GM06990 (cell line): Measurements from ENCODE around the gene OPRM1.

Experiments used
- DNase-seq: peaks from one replicate; pipeline ENCODE4 v3.0.0-alpha.2; 2011; ENCODE audit not compliant: insufficient read length; ENCODE audit errors: extremely low read depth
- H3K27me3 ChIP-seq: replicated peaks from 2 replicates; pipeline ENCODE4 v1.6.0; 2011; ENCODE audit warnings: low read length; ENCODE audit not compliant: control insufficient read depth, insufficient read depth
- H3K36me3 ChIP-seq: 2 replicates; pipeline ENCODE4 v1.5.1; 2011; ENCODE audit warnings: low read length; ENCODE audit not compliant: control insufficient read depth, insufficient read depth
- H3K4me3 ChIP-seq: replicated peaks from 2 replicates; pipeline ENCODE4 v1.5.1; 2011; ENCODE audit warnings: low read depth, mild to moderate bottlenecking, control low read depth, low read length
- TF ChIP-seq, protein P1 (sequence below): IDR thresholded peaks from 2 replicates; pipeline ENCODE4 v1.5.1; 2011; ENCODE audit warnings: low read length, control low read depth, mild to moderate bottlenecking, inconsistent platforms; ENCODE audit not compliant: insufficient read depth, poor library complexity, severe bottlenecking

The OPRM1 gene

DNA sequence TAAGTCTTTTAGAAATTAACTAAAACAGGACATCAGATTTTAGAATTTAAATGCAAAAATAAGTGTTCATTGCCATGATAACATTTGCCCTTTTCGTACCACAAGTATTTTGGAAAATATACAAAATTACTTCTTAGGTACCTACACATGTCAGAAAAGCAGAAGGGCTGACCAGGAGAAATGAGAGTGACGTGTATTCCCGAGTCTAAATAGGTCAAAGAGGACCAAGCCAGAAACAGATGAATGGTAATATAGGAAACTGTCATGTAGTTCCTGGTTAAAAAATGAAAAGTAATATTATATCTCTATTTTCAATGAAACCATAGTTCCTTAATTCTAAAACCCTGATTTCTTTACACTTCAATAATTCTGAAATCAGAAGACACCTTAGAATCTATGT, 191.4 kb downstream of the OPRM1 start:
- H3K4me3 ChIP-seq = no peak overlapping the region
- TF ChIP-seq, protein P1, sequence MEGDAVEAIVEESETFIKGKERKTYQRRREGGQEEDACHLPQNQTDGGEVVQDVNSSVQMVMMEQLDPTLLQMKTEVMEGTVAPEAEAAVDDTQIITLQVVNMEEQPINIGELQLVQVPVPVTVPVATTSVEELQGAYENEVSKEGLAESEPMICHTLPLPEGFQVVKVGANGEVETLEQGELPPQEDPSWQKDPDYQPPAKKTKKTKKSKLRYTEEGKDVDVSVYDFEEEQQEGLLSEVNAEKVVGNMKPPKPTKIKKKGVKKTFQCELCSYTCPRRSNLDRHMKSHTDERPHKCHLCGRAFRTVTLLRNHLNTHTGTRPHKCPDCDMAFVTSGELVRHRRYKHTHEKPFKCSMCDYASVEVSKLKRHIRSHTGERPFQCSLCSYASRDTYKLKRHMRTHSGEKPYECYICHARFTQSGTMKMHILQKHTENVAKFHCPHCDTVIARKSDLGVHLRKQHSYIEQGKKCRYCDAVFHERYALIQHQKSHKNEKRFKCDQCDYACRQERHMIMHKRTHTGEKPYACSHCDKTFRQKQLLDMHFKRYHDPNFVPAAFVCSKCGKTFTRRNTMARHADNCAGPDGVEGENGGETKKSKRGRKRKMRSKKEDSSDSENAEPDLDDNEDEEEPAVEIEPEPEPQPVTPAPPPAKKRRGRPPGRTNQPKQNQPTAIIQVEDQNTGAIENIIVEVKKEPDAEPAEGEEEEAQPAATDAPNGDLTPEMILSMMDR = no peak
- H3K27me3 ChIP-seq = no peaks in the 10 kb centered on the region
- H3K36me3 ChIP-seq = no peaks in the 10 kb centered on the region
- DNase-seq = no peak

- DNase-seq = no peak
- Histone ChIP-seq H3K4me3 (no peak overlapping the region), H3K36me3 (no peaks in the 10 kb centered on the region), H3K27me3 (no peaks in the 10 kb centered on the region)
- TF ChIP-seq, protein P1 = no peak
Observed at GRCh38 chr6:154230910-154231595, 192.0 kb downstream of the OPRM1 start.

DNA sequence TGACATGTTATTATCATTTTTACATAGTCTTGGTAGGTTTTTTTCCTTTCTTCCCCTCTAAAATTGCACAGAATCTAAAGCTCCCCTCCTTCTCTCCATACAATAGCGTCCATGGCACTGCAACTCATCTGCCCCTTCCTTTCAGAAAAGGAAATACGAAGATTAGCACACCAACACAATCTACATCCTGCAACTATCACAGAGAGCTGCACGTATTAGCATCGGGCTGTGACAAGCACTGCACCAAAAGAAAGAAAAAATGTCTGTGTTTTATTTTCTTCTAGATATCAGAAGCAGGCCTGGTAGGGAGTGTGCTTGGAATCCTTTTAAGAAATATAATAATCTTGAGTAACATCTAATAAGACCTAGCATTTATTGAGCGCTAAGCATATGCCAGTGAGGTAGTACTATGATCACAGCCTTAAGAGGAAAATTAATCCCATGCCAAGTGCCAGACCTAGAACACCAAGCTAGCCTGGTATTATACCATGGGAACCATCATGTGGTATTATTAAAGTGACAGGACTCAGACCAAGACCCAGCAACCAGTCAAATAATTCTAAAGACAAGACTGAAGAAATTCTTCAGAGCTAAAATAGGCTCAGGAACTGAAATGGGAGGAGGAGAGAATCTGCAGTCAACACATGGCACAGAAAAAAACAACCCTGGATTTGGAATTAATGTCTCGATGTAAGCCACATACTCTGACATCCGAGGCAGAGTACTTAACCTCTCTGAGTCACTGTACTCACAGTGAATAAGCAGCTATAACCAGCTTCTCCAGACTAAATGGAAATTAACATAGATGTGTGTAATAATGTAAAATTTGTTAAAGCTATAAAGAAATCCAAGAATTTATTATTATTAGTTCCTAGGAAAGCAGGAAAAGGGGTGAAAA, 193.2 kb downstream of the OPRM1 start:
- Histone ChIP-seq H3K36me3 (no peaks in the 10 kb centered on the region), H3K4me3 (no peak overlapping the region), H3K27me3 (no peaks in the 10 kb centered on the region)
- TF ChIP-seq, protein P1 = no peak
- no peak for DNase-seq

DNA sequence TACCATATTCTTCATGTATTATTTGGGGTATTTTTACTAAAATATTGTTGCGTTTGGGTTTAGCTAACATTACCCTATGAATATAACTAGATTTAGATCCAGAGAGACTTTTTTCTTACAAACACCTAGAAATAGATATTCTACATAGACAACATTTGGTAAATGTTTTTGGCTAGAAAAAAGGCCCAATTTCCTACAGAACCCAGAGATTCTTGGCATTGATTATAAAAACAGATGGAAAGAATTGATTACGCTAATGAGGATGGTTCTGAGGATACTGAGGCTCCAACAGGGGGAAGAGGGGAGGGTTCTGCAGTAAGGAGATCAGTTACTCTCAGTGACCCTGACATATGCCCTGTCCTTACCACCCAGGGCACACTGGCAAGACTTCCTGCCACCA, 194.3 kb downstream of the OPRM1 start:
- Histone ChIP-seq H3K36me3 (no peaks in the 10 kb centered on the region), H3K27me3 (no peaks in the 10 kb centered on the region)

DNA sequence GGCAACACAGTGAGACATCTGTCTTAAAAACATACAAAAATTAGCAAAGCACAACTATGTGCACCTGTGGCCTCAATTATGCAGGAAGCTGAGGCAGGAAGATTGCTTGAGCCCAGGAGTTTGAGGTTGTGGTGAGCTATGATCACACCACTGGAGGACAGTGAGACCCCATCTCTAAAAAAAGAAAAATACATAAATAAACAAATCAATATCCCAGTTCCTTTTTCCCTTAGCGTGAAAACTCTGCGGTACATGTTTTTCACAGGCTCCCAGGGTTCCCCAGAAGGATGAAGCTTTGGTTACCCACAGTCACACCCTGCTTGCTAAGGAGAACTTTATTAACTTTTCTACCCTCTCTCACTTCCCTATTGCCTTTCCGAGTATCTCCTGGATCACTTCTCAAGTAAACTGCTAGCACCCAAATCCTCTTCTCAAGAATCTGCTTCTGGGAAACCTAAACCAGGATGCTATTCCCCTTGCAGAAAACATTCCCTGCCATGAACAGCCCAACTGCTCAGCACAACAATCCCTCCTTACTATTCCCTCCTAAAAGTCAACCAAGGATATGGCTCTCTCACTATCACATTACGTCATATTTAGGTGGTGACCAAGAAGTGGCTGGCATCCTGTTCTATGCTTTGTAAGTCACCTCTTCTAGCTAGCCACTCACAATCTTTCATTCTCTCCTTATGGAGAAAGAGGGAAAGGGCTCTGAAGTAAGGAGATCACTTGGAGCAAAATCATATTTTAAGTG, 195.2 kb downstream of the OPRM1 start:
- TF ChIP-seq, protein P1 = no peak
- no peak for DNase-seq

More for the DNA sequence above, 194.3 kb downstream of the OPRM1 start:
- TF ChIP-seq, protein P1 = no peak
- no peak overlapping the region for H3K4me3 ChIP-seq
- no peak for DNase-seq

More for the DNA sequence above, 195.2 kb downstream of the OPRM1 start:
- Histone ChIP-seq H3K27me3 (no peaks in the 10 kb centered on the region), H3K36me3 (no peaks in the 10 kb centered on the region), H3K4me3 (no peak overlapping the region)
